Progenitor cell of endocrine pancreas (in vitro differentiated cells): Measurements from ENCODE around the gene TXNDC16. TPM values are rescaled to one million over a fixed set of nuclear protein-coding genes. Genes with fewer than 3 reads are reported as not detected.

Experiments
- DNase-seq: peaks from one replicate; pipeline ENCODE4 v3.0.0; 2021; ENCODE audit warnings: low spot score; ENCODE audit not compliant: unreplicated experiment
- H3K27ac Mint-ChIP-seq: 2 replicates; pipeline ENCODE4 v1.8.0; 2021; ENCODE audit warnings: mild to moderate bottlenecking, moderate library complexity, mixed read lengths
- H3K27me3 Mint-ChIP-seq: 2 replicates; pipeline ENCODE4 v1.8.0; 2021; ENCODE audit warnings: mixed read lengths
- H3K36me3 Mint-ChIP-seq: 2 replicates; pipeline ENCODE4 v1.8.0; 2022; ENCODE audit warnings: mixed read lengths; ENCODE audit not compliant: insufficient read depth
- H3K4me1 Mint-ChIP-seq: 2 replicates; pipeline ENCODE4 v1.8.0; 2021; ENCODE audit warnings: low read depth, mixed read lengths
- H3K4me3 Mint-ChIP-seq: 2 replicates; pipeline ENCODE4 v1.8.0; 2021; ENCODE audit warnings: low read depth, mild to moderate bottlenecking, moderate library complexity, mixed read lengths
- H3K9me3 Mint-ChIP-seq: 2 replicates; pipeline ENCODE4 v1.8.0; 2021; ENCODE audit warnings: low read depth, mixed read lengths
- total RNA-seq: library from RNA; stranded (reverse); gene quantifications from 2 replicates; pipeline ENCODE4 v1.2.1, GENCODE V29; 2021
- TF ChIP-seq, protein P1 (sequence below): fragments of 200-600 bp; sonication (generic); IDR thresholded peaks from one replicate; pipeline ENCODE4 v1.5.0; 2021; ENCODE audit warnings: antibody characterized with exemption, mild to moderate bottlenecking; ENCODE audit not compliant: unreplicated experiment

TXNDC16 gene
- total RNA-seq, 1 donor from 2014 or later = 18.9 TPM

DNA sequence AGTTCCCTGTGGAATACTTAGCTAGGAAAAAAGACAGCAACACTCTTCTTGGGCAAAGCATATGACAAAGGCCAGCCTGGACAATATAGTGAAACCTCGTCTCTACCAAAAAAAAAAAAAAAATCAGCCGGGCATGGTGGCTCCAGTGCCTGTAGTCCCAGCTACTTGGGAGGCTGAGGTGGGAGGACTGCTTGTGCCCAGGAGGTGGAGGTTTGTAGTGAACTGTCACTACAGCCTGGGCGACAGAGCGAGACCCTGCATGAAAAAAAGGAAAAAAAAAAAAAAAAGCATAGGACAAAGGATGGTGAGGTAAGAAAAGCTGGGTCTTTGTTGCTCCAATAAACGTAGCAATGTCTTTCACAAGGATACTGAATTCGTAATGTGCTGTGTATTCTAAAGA lies 1.1 kb downstream of the TXNDC16 start:
- TF ChIP-seq, protein P1, sequence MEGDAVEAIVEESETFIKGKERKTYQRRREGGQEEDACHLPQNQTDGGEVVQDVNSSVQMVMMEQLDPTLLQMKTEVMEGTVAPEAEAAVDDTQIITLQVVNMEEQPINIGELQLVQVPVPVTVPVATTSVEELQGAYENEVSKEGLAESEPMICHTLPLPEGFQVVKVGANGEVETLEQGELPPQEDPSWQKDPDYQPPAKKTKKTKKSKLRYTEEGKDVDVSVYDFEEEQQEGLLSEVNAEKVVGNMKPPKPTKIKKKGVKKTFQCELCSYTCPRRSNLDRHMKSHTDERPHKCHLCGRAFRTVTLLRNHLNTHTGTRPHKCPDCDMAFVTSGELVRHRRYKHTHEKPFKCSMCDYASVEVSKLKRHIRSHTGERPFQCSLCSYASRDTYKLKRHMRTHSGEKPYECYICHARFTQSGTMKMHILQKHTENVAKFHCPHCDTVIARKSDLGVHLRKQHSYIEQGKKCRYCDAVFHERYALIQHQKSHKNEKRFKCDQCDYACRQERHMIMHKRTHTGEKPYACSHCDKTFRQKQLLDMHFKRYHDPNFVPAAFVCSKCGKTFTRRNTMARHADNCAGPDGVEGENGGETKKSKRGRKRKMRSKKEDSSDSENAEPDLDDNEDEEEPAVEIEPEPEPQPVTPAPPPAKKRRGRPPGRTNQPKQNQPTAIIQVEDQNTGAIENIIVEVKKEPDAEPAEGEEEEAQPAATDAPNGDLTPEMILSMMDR = no peak
- peak overlapping the region; percentile 93 for H3K27ac Mint-ChIP-seq
- H3K4me1 Mint-ChIP-seq = peaks cover 37% of the 10 kb centered on the region
- H3K9me3 Mint-ChIP-seq = no peaks in the 10 kb centered on the region
- H3K27me3 Mint-ChIP-seq = no peaks in the 10 kb centered on the region
- peak overlapping the region; percentile 77 for H3K4me3 Mint-ChIP-seq
- no peaks in the 10 kb centered on the region for H3K36me3 Mint-ChIP-seq
- DNase-seq = no peak

DNA sequence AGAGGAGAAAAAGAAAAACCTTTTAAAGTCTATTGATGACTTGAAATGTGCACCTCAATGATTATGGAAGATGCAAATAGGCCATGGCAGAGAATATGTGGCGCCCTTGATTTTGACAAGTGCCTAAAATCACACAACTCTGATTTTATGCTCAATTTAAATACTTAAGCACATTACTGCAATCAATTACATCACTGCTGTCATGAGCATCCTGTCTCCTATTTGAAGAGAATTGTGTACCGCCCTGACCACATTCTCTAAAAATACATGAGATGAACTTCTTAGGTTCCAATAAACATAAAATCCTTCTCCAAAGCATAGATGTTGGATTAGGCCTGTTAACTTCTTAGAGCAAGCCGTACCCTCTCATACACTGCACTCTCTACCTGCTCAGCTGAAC lies 1.6 kb downstream of the TXNDC16 start:
- Mint-ChIP-seq H3K27ac (peak overlapping the region; percentile 61), H3K27me3 (no peaks in the 10 kb centered on the region), H3K4me3 (peak overlapping the region; percentile 77), H3K9me3 (no peaks in the 10 kb centered on the region), H3K4me1 (peaks cover 42% of the 10 kb centered on the region), H3K36me3 (no peaks in the 10 kb centered on the region)
- DNase-seq = no peak
- TF ChIP-seq, protein P1 = no peak

DNA sequence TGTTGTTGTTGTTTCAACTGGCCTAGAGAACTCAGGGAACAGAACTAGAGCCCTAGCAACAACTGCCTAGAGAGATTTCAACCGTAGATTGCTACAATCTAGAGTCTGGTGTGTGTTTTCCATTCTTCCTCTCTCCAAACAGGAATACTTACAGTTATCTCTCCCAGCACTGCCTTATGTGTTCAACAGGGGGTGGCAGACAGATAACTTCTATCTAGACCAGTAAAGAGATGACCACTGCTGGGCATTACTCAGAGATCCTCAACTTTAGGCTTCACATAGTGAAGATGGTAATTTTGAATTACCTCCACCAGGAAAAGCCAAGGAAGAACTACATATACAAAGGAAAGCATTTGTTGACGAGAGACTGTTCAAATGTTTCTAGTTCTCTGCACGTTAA lies 4.8 kb downstream of the TXNDC16 start:
- Mint-ChIP-seq H3K4me1 (peaks cover 41% of the 10 kb centered on the region), H3K27ac (peak overlapping the region; percentile 43), H3K9me3 (no peaks in the 10 kb centered on the region), H3K27me3 (no peaks in the 10 kb centered on the region), H3K4me3 (no peak overlapping the region), H3K36me3 (no peaks in the 10 kb centered on the region)
- no peak for DNase-seq
- TF ChIP-seq, protein P1 = no peak

DNA sequence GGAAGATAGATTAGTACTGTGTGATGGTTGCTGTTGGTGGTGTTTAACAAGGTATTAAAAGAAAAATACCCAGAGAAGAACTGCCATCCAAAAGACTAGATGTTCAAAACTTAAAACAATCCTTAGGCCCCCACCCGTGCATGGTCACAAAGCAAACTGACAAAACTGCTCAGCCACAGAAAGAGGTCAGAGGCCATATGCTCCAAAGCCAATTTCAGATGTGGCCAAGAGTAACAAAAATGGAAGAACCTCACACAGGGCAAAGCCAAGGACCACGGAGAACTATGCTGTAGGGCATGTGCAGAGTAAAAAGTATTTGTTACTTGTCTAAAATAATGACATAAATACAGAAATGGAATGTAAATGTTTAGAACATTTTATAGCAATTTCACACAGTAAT lies 5.3 kb downstream of the TXNDC16 start:
- H3K4me1 Mint-ChIP-seq = peaks cover 41% of the 10 kb centered on the region
- TF ChIP-seq, protein P1 = no peak
- H3K36me3 Mint-ChIP-seq = no peaks in the 10 kb centered on the region
- H3K9me3 Mint-ChIP-seq = no peaks in the 10 kb centered on the region
- H3K27me3 Mint-ChIP-seq = no peaks in the 10 kb centered on the region
- H3K4me3 Mint-ChIP-seq = no peak overlapping the region
- no peak overlapping the region for H3K27ac Mint-ChIP-seq
- DNase-seq = no peak

DNA sequence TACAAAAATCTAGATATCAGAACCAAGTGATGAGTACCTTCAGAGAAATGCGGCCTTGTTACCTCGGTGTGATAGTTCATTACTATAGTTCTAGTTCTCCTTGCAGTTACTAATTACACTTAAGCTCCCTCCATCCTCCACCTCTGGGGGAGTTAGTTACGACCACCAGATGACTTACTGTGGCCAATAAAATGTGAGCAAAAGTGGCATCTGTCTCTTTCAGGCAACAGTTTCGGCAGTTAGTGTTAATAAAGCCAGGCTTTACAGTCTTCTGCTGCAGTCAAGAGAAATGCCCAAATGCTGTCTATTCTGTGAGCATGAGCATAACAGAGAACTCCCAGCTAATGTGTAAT lies 6.0 kb downstream of the TXNDC16 start:
- Mint-ChIP-seq H3K36me3 (no peaks in the 10 kb centered on the region), H3K27me3 (no peaks in the 10 kb centered on the region), H3K9me3 (no peaks in the 10 kb centered on the region), H3K27ac (peak overlapping the region; percentile 54), H3K4me3 (no peak overlapping the region), H3K4me1 (peaks cover 37% of the 10 kb centered on the region)
- no peak for DNase-seq
- TF ChIP-seq, protein P1 = no peak
